OCI-LY7 (cell line): ENCODE results near the gene KCNH1.

Experiments used
- EZH2phosphoT487 ChIP-seq: fragments of 200-600 bp; sonication (generic); IDR thresholded peaks from 2 replicates; pipeline ENCODE4 v1.6.1; 2018; ENCODE audit warnings: low read depth, borderline replicate concordance, mild to moderate bottlenecking, mixed run types, antibody characterized with exemption, low read length, moderate library complexity, mixed read lengths
- TF ChIP-seq, protein P1 (sequence below): fragments of 200-600 bp; sonication (generic); conservative IDR thresholded peaks from 2 replicates; pipeline ENCODE4 v1.5.1; 2014; ENCODE audit warnings: mild to moderate bottlenecking, antibody characterized with exemption, low read length, moderate library complexity, mixed read lengths

DNA sequence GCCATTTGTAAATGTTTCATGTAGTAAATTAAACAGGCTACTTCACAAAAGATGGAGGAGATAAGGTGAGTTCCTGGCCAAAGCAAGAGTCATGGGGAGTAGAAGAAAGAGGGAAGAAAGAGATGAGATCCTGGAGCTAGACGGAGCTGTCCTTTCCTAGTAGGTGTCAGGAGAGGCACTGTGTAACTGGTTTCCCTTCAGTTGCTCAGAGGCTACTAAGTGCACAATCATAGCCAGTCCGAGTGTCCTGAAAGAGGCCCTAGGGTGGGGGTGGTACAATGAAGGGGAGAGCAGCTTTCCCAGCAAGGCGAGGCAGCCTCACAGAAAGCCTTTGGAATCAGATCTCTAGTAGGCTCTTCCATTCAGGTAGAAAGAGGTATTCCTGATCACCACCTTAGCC is 390.9 kb downstream of the KCNH1 start:
- TF ChIP-seq, protein P1, sequence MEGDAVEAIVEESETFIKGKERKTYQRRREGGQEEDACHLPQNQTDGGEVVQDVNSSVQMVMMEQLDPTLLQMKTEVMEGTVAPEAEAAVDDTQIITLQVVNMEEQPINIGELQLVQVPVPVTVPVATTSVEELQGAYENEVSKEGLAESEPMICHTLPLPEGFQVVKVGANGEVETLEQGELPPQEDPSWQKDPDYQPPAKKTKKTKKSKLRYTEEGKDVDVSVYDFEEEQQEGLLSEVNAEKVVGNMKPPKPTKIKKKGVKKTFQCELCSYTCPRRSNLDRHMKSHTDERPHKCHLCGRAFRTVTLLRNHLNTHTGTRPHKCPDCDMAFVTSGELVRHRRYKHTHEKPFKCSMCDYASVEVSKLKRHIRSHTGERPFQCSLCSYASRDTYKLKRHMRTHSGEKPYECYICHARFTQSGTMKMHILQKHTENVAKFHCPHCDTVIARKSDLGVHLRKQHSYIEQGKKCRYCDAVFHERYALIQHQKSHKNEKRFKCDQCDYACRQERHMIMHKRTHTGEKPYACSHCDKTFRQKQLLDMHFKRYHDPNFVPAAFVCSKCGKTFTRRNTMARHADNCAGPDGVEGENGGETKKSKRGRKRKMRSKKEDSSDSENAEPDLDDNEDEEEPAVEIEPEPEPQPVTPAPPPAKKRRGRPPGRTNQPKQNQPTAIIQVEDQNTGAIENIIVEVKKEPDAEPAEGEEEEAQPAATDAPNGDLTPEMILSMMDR, result no peak
- TF ChIP-seq EZH2phosphoT487, result no peak
